ENCODE data around the gene IER5.

DNA sequence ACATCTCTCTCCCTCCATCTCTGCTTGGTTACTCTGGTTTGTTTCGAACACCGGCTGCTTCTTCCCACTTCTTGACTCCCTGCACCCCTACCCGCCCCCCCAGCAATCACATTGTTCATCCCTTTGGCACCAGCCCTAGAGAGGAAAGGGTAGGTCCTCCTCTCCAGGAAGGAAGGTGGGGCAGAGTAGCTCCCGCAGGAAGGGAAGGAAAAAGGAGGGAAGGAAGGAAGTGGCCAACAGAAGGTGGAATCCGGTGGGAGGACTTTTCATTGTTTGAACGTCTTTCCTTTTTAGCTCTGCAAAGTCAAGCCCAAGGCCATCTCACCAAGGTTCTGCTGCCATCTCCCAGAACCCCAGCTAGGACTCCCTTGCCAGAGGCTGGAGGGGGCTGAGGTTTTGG is 18.0 kb downstream of the IER5 start:
- TF ChIP-seq CTCF (IDR thresholded peaks at IDR 0.05) (no peak), POLR2A (IDR thresholded peaks at IDR 0.05) (no peak)

Measured in Peyer's patch (tissue), 4 donors.